HG03469 (cell line): ENCODE data around the gene THAP2.
A peak's percentile ranks its signal among the peaks of the same experiment; 100 is the strongest.
"Not testable (repeated sequence)": the region's sequence is repeated elsewhere in the genome, so short reads cannot be mapped to it uniquely, and the experiment has no call there.

ENCODE experiments used
- ATAC-seq: cut with Tn5 transposase; IDR thresholded peaks from one replicate; pipeline ENCODE4 v1.9.1; 2021; ENCODE audit warnings: mild to moderate bottlenecking, moderate library complexity, moderate number of reproducible peaks; ENCODE audit not compliant: unreplicated experiment

The THAP2 gene

DNA sequence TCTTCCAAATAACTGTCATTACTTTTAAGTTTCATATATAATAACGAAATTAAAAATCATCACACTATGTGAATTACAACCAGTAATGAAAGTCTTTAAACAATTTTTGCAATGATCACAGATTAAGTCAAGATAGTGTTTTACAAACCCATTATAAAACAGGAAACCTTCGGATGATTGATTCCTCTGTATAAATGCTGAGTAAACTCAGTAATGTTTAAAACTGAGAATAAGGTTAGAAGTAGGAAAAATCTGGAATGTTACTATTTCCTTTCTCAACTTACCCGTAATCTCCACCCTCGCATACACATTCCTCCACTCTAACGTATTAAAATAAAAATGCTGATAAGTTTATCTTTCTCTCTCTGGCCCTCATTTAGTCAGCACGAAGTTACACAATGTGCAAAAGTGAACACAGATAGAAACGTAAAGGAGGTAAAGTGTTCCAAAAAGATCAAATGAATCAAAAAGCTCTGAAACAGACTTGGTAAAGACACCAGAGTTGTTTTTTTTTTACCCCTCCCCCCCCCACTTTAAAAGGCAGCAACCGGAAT is 2.0 kb upstream of the THAP2 start:
- no peak for ATAC-seq

DNA sequence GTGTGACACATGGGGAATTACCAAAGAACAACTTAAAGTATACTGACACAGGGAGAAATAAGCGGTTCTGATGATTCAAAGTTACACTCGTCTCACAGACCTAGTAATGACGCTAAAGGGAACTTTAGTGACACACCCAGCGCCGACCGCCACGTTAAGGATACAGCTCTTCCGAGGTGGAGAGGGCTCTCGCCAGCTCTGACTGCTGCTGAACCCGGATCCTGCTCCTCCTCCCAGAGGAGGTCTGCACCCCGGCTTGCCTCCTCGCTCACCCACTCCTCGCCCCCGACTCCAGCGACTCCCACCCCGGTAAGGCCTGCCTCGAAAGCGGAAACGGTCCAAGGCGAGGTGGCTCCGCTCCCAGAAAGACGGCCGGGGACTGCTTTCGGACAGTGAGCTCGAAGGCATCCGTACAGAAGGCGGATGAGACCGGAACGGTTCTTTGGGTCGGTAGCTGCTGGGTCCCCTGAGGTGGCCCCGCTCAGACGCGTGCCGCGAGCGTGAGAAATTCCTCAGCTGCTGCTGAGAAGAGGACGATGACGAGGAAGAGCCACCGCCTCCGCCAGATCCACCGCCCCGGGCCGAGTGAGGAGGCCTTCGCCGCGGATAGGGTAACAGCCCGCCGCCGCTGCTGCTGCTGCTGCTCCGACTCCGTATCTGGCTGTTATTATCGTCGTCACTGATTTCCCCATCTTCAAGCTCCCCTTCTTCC is 1.1 kb upstream of the THAP2 start:
- peak; percentile 16 for ATAC-seq

DNA sequence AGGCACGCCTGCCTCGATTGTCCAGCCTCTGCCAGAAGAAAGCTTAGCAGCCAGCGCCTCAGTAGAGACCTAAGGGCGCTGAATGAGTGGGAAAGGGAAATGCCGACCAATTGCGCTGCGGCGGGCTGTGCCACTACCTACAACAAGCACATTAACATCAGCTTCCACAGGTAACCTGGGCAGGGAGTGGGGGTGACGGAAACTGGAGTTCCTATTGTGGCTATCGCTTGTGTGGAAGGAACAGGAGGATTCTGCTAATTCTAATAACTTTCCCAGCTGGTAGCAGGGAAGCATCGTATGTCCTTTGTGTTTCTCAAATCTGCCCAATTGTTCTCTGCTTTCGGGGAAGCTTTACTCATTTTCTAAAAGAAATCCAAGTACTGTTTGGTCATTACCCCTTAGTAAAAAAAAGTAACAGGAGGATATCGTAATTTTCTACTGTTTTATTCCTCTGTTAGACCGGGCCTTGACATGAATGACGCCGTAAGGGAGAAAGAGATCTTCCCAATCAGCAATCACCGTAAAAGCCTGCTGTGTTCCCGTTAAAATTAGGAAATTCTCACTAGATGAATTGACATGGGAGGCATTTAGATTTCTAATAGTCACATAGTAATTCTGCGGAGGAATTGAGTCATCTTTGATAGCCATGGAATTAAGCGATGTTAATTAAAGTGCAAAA is 449 bp downstream of the THAP2 start:
- ATAC-seq, result no peak

DNA sequence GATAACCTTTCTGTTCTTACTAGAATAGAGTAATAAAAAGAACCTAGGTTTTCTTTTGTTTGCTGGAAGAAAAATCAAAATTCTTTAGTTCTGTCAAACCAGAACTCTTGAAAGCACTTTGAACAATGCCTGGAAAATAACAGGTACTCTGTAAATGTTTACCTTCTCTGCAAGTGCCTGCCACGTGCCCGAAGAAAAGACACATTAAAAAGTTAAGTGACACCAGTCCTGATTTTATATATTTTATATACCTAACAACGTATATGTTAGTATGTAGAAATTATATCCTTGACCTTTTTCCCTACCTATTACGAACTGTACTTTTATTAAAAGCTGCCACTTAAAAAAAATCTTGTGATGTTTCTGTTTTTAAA is 976 bp downstream of the THAP2 start:
- no peak for ATAC-seq

GRCh38 chr12:71666259-71666658 is 2.2 kb downstream of the THAP2 start:
- no peak for ATAC-seq

DNA sequence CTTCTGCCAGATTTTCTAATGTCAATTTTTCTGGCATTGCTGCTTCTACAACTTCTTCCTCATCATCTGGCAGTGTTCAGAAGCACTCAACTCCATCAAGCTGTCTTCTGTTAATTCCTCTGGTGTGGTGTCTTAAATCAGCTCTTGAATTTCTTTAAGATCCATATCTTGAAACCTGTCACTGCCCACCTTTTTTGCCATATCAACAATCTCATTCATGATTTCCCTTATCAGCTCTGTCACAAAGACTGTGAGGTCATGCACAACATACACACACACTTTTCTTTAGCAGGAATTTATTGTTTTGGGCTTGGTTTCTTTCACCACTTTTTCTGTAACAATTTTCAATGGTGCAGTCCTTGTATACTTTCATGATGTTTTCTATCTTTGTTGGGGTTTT is 7.2 kb downstream of the THAP2 start:
- no peak for ATAC-seq

DNA sequence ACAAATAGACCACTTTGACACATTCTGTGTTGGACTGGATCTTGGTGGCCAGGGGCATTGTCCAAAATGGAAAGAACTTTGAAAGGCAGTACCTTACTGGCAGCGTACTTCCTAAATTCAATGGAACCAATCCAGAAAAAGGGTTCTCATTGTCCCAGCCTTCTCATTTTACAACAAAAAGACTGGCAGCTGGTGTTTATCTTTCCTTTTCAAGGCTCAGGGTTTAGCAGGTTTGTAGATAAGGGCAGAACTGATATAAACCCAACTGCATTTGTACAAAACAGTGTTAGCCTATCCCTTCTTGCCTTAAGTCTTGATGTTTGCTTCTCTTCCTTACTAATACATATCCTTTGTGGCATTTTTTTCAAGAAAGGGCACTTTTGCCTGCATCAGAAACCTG is 7.7 kb downstream of the THAP2 start:
- ATAC-seq, result no peak

DNA sequence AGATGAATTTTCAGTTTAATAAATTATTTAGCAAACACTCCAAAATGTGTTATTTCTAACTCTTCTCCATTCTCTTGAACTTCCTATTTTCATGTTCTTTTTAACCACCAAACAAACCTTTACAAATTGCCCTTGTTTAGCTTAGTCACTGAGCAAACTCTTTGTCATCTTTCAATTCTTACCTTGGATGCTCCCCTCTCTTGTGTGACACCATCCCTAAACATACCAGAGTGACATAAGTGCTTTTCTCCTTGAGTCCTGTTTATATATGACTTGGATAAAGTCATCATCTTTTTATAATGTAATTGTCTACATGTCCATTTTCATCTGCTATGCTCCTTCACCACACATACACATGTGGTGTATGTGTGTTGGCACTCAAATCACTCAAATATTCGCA is 18.4 kb downstream of the THAP2 start:
- ATAC-seq, result no peak

GRCh38 chr12:71683633-71684032 is 19.5 kb downstream of the THAP2 start:
- ATAC-seq, result no peak

DNA sequence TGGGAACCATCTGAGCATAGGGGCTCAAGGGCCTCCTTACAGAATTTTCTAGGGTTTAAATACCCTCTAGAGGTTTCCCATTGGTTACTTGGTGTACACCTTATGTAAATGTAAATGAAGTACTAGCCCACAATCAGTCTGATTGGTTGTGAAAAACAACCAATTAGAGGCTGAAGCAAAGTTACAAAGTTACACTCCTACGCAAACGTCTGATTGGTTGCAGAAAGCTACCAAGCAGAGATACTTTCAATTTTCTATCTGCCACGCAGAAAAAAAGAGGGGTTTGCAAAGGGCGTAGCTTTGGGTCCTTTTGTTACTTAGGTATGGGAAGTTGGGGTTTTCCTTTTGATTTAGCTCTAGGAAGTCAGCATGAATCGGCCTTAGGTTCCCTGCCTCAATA is 20.0 kb downstream of the THAP2 start:
- no peak for ATAC-seq

DNA sequence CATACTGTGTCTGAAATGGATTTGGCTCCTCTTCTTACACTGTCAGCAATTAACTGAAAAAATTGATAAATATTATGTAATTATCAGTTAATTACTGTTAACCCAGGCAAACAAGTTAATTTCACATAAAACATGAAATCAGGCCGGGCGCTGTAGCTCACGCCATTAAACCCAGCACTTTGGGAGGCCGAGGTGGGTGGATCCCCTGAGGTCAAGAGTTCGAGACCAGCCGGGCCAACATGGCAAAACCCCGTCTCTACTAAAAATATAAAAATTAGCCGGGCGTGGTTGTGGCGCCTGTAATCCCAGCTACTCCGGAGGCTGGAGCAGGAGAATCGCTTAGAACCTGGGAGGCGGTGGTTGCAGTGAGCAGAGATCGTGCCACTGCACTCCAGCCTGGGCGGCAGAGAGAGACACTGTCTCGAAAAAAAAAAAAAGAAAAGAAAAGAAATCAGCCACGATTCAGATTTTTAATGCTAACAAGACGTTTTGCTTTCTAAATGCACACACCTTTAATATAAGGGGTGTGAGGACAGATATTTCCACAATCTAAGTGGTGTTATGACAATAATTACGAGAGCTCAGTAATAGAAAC is 21.3 kb downstream of the THAP2 start:
- ATAC-seq, result no peak

DNA sequence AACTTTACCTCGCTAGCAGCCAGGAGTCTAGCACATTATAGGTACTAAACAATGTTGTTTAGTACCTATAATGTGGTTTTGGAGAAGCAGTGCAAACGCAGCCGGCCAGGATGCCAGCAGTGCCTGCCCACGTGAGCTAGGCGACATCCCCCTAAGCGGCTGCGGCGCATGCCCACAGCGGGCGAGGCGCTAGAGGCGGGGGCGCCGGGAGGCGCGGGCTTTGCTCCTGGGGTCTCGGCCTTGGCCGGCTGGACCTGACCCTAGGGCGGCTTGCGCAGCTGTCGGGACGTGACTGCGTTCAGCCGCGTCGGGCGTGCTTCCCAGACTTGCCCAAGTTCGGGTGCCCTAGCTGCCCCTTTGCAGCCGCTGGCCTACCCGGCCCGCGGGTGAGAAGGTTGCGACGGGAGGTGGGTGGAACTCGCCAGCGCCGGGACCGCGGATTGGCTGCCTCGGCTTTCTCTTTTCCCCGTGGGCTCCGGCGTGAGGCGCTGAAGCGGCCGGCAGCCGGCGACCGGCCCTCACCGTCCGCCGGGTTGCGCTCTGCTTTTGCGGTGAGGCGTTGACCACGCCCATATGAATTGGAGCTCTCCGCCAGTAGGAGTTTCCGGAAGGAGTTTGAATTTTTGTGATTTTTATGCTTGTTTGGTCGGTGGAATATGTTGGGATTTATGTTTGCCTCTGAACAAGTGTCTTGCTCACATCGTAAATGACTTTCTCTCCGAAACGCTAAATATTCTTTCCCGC is 22.0 kb downstream of the THAP2 start, which contains the start of gene TMEM19:
TMEM19 (plus strand) TSS at position 169 of the 744 bp plus-strand sequence. CDS start 599 bp downstream, outside the sequence.
- ATAC-seq, result peak; percentile 67

DNA sequence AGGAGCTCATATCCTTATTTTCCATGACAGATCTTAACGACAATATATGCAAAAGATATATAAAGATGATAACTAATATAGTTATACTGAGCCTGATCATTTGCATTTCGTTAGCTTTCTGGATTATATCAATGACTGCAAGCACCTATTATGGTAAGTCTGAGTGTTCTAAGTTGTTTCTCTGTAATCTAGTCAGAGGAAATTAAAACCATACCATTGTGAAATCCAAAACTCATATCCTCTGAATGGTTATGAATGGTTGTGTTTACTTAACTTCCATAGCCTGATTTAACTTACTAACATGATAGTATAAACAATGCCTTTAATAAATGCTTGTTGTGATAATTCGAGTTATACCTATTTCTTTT is 22.5 kb downstream of the THAP2 start:
- no peak for ATAC-seq

- not testable (repeated sequence) for ATAC-seq
These were observed 23.1 kb downstream of the THAP2 start for GRCh38 chr12:71687172-71687571.

DNA sequence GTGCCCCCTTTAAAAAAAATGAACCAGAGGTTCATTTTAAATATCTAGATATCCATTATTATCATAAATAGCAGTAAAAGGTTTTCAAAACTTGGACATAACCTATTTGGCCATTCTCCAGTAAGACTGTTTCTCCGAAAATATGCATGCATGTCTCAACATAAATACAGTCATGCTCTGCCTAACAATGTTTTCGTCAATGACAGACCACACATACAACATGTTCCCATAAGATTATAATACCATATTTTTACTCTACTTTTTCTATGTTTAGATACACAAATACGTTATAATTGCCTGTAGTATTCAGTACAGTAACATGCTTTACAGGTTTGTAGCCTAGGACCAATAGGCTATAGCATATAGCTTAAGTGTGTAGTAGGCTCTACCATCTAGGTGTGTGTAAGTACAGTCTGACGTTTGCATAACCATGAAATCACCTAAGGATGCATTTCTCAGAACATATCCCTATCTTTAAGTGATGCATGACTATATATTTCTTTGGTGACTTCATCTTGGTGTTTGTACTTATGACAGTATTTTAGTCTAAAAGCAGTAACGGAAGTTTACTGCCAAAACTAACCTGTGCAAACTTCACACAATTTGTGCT is 25.0 kb downstream of the THAP2 start:
- no peak for ATAC-seq

- ATAC-seq, result no peak
These were observed 27.5 kb downstream of the THAP2 start for GRCh38 chr12:71691504-71692129.

DNA sequence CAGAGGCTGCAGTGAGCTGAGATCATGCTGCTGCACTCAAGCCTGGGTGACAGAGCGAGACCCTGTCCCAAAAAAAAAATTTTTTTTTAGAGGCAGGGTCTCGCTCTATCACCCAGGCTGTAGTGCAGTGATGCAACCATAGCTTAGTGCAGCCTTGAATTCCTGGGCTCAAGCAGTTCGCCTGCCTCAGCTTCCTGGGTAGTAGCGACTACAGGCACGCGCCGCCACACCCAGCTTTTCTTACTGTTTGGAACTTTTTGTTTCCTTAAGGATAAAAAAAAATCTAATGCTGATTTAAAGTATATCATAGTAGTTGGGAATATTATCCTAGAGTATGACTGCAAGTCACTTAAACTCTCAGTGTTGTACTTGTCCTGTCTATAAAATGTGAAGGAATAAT is 29.0 kb downstream of the THAP2 start:
- no peak for ATAC-seq

GRCh38 chr12:71693651-71694050 is 29.6 kb downstream of the THAP2 start:
- not testable (repeated sequence) for ATAC-seq

DNA sequence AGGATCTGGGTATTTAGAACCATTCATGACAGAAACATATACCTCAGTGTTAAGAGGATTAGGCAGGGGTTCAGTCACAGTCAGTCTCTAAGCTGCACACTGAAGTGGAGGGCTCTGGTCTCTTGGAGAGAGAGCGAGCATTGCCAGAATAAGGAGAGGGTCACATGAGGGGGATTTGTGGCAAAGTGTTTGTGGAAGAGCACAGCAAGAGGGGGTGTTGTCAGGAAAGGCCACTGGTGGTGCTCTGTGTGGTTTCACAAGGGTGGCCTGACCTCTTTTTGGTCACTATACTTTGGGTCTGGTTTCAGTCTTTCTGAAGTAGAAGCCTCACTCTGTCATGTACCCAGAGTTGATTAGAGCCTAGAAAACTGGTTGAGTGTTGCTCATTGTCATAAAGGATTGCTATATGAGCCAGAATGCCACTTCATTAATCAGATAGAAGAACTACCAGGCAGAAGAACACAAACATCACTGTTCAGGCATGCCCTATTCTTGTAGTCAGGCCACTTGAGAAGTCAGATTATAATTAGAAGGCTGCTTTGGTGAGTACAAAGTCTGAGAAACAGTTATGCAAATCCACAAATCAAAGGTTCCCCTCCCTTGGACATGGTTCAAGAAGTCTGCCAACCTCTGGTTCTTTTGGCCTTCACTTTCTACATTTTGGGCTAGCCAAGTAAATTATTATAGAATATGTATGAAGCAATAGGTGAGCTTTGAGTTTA is 30.2 kb downstream of the THAP2 start:
- ATAC-seq, result peak; percentile 77

GRCh38 chr12:71695782-71696181 is 31.7 kb downstream of the THAP2 start:
- ATAC-seq, result no peak
